ENCODE results near the gene NPR1. TPM values are rescaled to one million over a fixed set of nuclear protein-coding genes. Genes with fewer than 3 reads are reported as not detected.
"Not testable (repeated sequence)": the region's sequence is repeated elsewhere in the genome, so short reads cannot be mapped to it uniquely, and the experiment has no call there.

Gene NPR1
- total RNA-seq, 2 donors from 2014 or later = not detected

DNA sequence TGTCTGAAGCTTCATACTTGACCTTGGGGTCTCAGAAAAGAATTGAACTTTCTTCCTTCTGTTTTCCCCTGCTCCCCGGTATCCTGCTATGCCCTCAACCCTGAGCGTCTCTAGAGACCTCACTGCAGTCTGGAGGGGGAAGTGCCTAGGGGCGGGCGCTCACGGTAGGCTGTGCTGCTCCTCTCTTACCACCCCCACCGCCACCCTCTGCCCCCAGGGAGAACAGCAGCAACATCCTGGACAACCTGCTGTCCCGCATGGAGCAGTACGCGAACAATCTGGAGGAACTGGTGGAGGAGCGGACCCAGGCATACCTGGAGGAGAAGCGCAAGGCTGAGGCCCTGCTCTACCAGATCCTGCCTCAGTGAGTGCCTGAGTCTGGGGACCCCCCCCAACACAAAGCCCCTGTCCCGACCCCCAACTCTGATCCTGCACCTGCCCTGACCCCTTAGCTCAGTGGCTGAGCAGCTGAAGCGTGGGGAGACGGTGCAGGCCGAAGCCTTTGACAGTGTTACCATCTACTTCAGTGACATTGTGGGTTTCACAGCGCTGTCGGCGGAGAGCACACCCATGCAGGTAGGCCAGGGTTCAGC, 10.3 kb downstream of the NPR1 start:
- no peak for DNase-seq (ENCODE audit: low spot score in 2 of 2)
- no peaks in the 10 kb centered on the region for H3K9me3 Mint-ChIP-seq
- no peak for ATAC-seq
- H3K27ac Mint-ChIP-seq = no peak overlapping the region
- H3K36me3 Mint-ChIP-seq = no peaks in the 10 kb centered on the region

- no peak for DNase-seq (ENCODE audit: low spot score in 2 of 2)
- H3K36me3 Mint-ChIP-seq = no peaks in the 10 kb centered on the region
- ATAC-seq = no peak
- H3K9me3 Mint-ChIP-seq = no peaks in the 10 kb centered on the region
- no peak overlapping the region for H3K27ac Mint-ChIP-seq
Measured at GRCh38 chr1:153693466-153693865, 15.0 kb downstream of the NPR1 start.

DNA sequence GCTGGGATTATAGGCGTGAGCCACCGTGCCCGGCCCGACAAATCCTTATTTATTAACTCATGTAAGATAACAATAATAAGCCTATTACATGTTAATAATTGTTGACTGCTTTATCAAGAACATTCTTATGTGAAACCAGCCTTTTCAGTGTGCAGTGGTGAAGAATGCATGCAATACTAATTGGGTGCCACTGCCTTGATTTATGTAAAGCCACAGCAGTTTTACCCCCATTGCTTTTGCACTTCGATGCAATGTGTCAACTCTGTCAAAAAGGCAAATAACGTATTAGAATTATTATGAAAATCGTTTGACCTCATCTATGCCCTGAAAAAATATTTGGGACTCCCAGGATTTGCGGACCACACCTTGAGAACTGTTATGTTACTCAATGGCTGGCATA, 18.3 kb downstream of the NPR1 start:
- Mint-ChIP-seq H3K36me3 (no peaks in the 10 kb centered on the region), H3K9me3 (no peaks in the 10 kb centered on the region), H3K27ac (no peak overlapping the region)
- ATAC-seq (no peak), DNase-seq (ENCODE audit: low spot score in 2 of 2) (no peak)

- H3K27ac Mint-ChIP-seq = peak overlapping the region in 1 of 2 donors; percentile 66
- H3K36me3 Mint-ChIP-seq = no peaks in the 10 kb centered on the region
- DNase-seq (ENCODE audit: low spot score in 2 of 2) (no peak), ATAC-seq (no peak)
- no peaks in the 10 kb centered on the region for H3K9me3 Mint-ChIP-seq
Measured at GRCh38 chr1:153697191-153698019, 18.9 kb downstream of the NPR1 start.

DNA sequence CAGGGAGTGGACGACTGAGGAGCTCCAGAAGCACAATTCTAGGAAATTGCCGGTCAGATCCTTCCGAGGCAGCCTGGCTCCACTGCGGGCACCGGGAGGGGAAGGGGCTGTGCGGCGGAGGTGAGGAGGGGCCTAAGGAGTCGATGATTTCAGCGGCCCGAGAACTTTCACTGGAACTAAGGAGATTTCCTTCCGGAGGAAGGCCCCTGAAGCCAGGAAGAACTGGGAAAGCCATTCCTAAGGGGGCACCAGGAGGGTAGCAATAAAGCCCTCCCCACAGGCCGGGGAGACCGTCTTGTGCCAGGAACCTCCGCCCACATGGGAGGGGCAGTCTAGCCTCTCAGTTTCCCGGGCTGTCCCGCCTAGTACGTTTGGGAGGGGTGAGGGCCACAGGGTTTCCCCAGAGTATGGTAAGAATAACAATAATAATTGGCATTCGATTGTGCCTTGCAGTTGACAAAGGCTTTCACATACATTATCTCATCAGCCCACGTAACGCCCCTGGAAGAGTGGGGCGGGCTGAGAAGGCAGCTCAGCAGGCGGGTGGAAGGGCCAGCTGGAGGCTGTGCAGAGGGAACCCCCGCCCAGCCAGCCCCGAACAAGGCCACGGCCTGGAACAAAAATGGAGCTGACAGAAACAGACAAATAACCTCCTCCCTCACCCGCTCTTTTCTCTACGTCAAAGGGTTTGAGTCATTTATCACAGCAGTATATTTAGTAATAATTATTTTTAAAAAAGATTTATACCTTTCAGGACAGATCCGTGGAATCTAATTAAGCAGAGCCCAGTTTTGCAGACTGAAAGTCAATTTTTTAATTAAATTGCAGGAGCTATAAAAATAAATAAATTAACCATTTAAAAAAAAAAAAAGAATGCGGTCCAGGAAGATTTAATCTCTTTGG, 19.8 kb downstream of the NPR1 start:
- DNase-seq (ENCODE audit: low spot score in 2 of 2) (no peak), ATAC-seq (peak in 1 of 2 donors; percentile 20)
- peak overlapping the region in 1 of 2 donors; percentile 66 for H3K27ac Mint-ChIP-seq
- no peaks in the 10 kb centered on the region for H3K9me3 Mint-ChIP-seq
- no peaks in the 10 kb centered on the region for H3K36me3 Mint-ChIP-seq

DNA sequence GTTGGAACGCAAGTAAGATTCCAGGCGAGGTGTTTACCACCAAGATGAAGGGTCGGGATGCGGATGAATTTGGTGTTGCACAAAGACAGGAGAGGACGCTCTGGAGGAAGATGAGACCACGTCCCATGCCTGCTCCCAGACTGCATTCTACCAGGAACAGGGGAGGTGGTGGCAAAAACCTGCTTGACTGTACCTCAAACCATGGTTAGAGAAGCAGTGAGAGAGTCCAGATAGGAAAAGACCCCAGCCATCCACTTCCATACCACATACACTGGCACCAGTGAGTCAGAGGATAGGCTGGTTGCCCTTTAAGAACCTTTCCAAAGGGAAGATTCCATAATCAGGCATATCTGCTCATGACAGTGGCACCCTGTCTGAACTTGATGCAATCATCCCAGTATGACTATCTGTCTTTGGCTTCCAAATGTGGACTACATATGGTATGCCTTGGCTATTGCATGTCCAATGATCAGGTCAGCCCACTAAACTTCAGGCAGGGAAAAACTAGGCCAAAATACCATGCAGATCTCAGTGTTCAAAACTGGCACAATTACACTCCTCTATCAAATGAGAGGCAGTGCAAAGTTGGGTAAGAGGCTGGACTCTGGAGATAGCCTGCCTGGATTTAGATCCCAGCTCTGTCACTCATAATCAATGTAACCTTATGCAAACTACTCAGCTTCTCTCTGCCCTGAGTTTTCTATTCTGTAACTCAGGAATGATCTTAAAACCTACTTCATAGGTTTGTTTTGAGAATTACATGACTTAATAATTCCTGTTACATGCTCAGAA, 20.6 kb downstream of the NPR1 start:
- ATAC-seq (no peak), DNase-seq (ENCODE audit: low spot score in 2 of 2) (no peak)
- Mint-ChIP-seq H3K27ac (no peak overlapping the region), H3K36me3 (no peaks in the 10 kb centered on the region), H3K9me3 (no peaks in the 10 kb centered on the region)

DNA sequence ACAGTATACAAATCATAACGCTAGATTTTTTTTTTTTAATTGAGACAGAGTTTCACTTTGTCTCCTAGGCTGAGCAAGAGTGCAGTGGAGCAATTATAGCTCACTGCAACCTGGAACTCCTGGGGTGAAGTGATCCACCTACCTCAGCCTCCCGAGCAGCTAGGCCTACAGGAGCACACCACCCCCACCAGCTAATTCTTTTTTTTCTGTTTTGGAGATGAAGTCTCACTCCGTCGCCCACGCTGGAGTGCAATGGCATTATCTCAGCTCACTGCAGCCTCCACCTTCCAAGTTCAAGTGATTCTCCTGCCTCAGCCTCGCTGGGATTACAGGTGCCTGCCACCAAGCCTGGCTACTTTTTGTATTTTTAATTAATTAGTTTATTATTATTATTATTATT, 21.3 kb downstream of the NPR1 start:
- Mint-ChIP-seq H3K27ac (no peak overlapping the region), H3K36me3 (no peaks in the 10 kb centered on the region), H3K9me3 (no peaks in the 10 kb centered on the region)
- no peak for ATAC-seq
- no peak for DNase-seq (ENCODE audit: low spot score in 2 of 2)

DNA sequence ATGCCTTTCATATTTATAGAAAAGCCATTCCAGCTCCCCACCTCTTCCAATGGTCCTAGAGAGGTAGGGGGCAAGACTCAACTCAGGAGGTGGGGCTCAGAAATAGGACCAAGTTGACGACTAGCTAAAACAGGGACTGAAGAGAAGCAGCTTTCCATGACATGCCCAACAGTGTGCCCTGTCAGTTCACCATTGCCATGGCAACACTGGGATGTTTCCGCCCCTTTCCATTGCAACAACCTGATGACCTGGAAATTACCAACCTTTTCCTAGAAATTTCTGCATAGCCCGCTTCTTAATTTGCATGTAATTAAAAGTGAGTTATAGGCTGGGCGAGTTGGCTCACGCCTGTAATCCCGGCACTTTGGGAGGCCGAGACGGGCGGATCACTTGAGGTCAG, 27.0 kb downstream of the NPR1 start:
- DNase-seq (ENCODE audit: low spot score in 2 of 2) (no peak), ATAC-seq (no peak)
- no peaks in the 10 kb centered on the region for H3K36me3 Mint-ChIP-seq
- no peaks in the 10 kb centered on the region for H3K9me3 Mint-ChIP-seq
- no peak overlapping the region for H3K27ac Mint-ChIP-seq

DNA sequence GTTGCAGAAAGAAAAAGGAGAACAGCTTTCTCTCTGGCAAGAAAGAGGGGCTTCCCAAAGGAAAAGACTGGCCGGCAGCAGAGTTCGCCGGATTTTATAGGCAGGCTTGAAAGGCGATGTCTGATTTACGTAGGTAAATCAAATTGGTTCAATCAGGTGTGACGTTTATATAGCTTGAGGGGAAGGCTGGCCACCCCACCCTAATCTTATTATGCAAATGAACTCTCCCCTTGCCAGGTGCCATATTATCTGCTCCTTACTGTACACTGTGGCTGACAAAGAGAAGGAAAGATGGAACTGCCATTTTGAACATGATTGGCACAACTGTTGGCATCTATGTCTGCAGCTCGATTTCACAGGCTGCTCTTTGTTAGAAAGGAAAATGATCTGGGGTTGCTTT, 32.5 kb downstream of the NPR1 start:
- Mint-ChIP-seq H3K27ac (no peak overlapping the region), H3K9me3 (no peaks in the 10 kb centered on the region), H3K36me3 (no peaks in the 10 kb centered on the region)
- DNase-seq (ENCODE audit: low spot score in 2 of 2) = no peak
- no peak for ATAC-seq

DNA sequence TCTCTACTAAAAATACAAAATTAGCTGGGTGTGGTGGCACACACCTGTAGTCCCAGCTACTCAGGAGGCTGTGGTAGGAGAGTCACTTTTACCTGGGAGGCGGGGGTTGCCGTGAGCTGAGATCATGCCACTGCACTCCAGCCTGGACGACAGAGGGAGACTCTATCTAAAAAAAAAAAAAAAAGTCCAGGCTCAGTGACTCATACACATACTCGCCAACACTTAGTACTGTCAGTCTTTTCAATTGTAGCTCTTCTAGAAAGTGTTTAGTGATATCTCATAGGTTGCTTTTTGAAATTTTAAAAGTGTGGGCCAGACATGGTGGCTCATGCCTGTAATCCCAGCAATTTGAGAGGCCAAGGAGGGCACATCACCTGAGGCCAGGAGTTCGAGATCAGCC, 37.7 kb downstream of the NPR1 start:
- not testable (repeated sequence) for H3K9me3 Mint-ChIP-seq; DNase-seq (ENCODE audit: low spot score in 2 of 2); H3K27ac Mint-ChIP-seq; H3K36me3 Mint-ChIP-seq
- ATAC-seq = peak in 1 of 2 donors; percentile 34

- DNase-seq (ENCODE audit: low spot score in 2 of 2) = no peak
- ATAC-seq = peak; percentile 84 to 92
- Mint-ChIP-seq H3K9me3 (no peaks in the 10 kb centered on the region), H3K36me3 (no peaks in the 10 kb centered on the region), H3K27ac (no peak overlapping the region)
Measured at GRCh38 chr1:153717330-153717729, 38.8 kb downstream of the NPR1 start.

DNA sequence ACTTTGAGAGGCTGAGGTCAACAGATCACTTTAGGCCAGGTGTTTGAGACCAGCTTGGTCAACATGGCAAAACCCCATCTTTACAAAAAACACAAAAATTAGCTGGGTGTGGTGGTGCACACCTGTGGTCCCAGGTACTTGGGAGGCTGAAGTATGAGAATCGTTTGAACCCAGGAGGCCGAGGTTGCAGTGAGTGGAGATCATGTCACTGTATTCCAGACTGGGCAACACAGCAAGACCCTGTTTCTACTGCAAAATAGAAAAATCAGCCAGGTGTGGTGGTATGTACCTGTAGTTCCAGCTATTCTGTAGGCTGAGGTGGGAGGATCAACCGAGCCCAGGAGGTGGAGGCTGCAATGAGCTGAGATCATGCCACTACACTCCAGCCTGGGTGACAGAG, 45.2 kb downstream of the NPR1 start:
- DNase-seq (ENCODE audit: low spot score in 2 of 2) (no peak), ATAC-seq (no peak)
- Mint-ChIP-seq H3K27ac (no peak overlapping the region), H3K9me3 (no peaks in the 10 kb centered on the region), H3K36me3 (peaks cover 0 to 4% of the 10 kb centered on the region in 2 donors)

GRCh38 chr1:153724634-153725033, 46.1 kb downstream of the NPR1 start:
- H3K27ac Mint-ChIP-seq; H3K36me3 Mint-ChIP-seq; H3K9me3 Mint-ChIP-seq; DNase-seq (ENCODE audit: low spot score in 2 of 2); ATAC-seq: not testable (repeated sequence)

DNA sequence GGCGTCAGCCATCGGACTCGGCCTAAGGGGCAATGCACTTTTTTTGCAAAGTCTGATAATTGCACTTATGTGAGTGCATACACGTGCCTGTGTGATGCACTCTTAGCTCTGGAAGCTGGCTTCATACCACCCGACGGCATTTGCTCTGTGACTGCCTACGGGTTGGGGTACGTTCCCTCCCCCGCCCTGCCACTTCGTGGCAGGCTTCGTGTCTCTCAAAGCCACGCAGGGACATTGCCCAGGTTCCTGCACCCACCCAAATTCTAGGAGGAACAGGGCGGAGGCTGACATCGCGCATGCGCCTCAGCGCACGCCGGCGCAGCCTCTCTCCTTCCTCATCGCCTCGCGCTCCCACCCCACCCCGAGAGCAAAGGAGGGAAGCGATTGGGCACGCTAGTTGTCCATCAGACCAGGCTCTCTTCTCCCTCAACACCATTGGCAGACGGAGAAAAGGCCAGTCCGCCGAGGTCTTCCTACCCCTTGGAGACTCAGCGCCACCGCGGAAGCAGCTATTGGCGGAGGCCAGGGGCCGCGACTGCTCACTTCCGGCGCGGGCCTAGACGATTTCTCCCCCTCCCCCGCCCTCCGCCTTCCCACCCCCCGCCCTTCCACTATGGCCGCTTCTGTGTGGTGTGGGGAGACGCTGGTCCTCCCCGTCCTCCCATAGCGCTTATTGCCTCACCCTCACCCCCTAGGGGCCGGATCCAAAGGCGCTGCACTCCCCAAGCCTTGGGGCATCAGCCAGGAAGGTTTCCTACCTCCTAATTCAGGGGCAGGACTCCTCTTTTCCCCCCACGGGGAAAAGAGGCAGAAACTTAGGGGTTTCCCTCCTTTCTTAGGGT, 49.2 kb downstream of the NPR1 start, which contains the start of gene INTS3:
Gene INTS3, plus strand, starts transcription at position 588 of the 842 bp plus-strand sequence. CDS start 585 bp downstream, outside the sequence.
- DNase-seq (ENCODE audit: low spot score in 2 of 2) = peak; percentile 96 to 100
- peak within 1 kb of the TSS; percentile 91 to 93 for H3K27ac Mint-ChIP-seq
- H3K36me3 Mint-ChIP-seq = peaks cover 6 to 11% of the 10 kb centered on the region in 2 donors
- no peaks in the 10 kb centered on the region for H3K9me3 Mint-ChIP-seq
- peak; percentile 97 to 99 for ATAC-seq

- Mint-ChIP-seq H3K36me3 (peaks cover 6 to 14% of the 10 kb centered on the region in 2 donors), H3K27ac (peak overlapping the region; percentile 91 to 93), H3K9me3 (no peaks in the 10 kb centered on the region)
- ATAC-seq (no peak), DNase-seq (ENCODE audit: low spot score in 2 of 2) (peak in 1 of 2 donors; percentile 30)
Measured at GRCh38 chr1:153728305-153729066, 50.0 kb downstream of the NPR1 start.

Data from activated naive CD4-positive, alpha-beta T cell treated with anti-CD3 and anti-CD28 coated beads, Interleukin-2, amount 50 U/mL, for 72 hours (primary cell).